Measurements from ENCODE around the gene CTSA.
A peak's percentile ranks its signal among the peaks of the same experiment; 100 is the strongest.

The CTSA gene

DNA sequence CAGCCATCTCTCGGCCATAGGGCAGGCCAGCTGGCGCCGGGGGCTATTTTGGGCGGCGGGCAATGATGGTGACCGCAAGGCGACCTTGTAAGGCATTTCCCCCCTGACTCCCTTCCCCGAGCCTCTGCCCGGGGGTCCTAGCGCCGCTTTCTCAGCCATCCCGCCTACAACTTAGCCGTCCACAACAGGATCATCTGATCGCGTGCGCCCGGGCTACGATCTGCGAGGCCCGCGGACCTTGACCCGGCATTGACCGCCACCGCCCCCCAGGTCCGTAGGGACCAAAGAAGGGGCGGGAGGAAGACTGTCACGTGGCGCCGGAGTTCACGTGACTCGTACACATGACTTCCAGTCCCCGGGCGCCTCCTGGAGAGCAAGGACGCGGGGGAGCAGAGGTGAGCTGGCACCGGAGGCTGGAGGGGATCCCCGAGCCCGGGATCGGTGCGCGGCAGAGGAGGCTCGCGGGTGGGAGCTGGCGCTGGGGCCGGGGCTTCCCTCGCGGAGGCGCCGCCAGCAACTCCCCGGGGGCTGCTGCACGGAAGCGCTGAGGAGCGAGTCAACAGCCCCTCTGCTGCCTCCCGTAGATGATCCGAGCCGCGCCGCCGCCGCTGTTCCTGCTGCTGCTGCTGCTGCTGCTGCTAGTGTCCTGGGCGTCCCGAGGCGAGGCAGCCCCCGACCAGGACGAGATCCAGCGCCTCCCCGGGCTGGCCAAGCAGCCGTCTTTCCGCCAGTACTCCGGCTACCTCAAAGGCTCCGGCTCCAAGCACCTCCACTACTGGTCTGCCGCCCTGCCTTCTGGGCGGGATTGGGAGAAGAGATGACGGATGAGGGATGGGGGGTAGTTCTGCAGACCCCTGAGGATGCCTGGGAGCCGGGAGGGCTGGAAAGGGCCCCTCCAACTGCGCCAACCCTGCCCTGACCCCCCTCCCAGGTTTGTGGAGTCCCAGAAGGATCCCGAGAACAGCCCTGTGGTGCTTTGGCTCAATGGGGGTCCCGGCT is at the start of gene CTSA, which contains the start of gene NEURL2:
Gene CTSA, plus strand, starts transcription at position 351 of the 999 bp plus-strand sequence. Its CDS starts 234 bp downstream, at position 585.
Gene NEURL2, minus strand, starts transcription at position 224 of the 999 bp plus-strand sequence. Its CDS starts 217 bp downstream, at position 7.
- TF ChIP-seq, protein P1, sequence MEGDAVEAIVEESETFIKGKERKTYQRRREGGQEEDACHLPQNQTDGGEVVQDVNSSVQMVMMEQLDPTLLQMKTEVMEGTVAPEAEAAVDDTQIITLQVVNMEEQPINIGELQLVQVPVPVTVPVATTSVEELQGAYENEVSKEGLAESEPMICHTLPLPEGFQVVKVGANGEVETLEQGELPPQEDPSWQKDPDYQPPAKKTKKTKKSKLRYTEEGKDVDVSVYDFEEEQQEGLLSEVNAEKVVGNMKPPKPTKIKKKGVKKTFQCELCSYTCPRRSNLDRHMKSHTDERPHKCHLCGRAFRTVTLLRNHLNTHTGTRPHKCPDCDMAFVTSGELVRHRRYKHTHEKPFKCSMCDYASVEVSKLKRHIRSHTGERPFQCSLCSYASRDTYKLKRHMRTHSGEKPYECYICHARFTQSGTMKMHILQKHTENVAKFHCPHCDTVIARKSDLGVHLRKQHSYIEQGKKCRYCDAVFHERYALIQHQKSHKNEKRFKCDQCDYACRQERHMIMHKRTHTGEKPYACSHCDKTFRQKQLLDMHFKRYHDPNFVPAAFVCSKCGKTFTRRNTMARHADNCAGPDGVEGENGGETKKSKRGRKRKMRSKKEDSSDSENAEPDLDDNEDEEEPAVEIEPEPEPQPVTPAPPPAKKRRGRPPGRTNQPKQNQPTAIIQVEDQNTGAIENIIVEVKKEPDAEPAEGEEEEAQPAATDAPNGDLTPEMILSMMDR (IDR thresholded peaks at IDR 0.05; ENCODE audit: insufficient read depth, missing control alignments) = peak; percentile 2
- DNase-seq (ENCODE audit: insufficient read length, low spot score) (peak; percentile 99), FAIRE-seq (no peak)

DNA sequence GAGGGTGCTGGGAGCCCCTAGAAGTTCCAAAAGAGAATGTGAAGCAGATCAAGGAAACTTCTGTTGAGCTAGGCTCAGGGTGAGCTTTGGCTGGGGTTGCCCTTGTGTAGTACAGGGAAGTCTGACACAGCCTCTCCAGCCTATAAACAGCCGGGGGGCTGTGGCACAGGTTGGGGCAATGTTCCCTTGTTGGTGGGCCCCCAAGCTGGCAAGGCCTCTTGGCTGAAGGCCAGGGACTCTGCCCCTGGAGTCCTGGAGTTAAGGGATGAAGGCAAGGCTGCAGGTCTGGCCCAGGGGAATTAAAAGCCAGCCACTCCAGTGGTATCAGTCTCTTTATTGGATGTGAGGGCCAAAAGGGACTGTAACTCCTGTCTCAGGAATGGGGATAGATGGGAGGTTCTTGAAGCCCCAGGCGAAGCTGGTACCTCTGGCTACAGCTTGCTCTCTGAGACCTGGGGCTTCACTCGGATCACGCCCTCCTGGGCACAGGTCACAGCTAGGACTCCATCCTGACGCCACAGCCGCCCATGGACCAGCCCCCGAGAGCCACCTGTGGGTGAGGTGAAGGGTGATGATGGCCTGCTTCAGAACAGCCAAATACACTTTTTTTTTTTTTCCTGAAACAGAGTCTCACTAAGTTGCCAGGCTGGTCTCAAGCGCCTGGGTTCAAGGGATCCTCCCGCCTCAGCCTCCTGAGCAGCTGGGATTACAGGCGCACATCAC is 49.6 kb upstream of the CTSA start:
- no peak for FAIRE-seq
- DNase-seq (ENCODE audit: insufficient read length, low spot score) = no peak
- TF ChIP-seq, protein P1 (IDR thresholded peaks at IDR 0.05; ENCODE audit: insufficient read depth, missing control alignments) = no peak

DNA sequence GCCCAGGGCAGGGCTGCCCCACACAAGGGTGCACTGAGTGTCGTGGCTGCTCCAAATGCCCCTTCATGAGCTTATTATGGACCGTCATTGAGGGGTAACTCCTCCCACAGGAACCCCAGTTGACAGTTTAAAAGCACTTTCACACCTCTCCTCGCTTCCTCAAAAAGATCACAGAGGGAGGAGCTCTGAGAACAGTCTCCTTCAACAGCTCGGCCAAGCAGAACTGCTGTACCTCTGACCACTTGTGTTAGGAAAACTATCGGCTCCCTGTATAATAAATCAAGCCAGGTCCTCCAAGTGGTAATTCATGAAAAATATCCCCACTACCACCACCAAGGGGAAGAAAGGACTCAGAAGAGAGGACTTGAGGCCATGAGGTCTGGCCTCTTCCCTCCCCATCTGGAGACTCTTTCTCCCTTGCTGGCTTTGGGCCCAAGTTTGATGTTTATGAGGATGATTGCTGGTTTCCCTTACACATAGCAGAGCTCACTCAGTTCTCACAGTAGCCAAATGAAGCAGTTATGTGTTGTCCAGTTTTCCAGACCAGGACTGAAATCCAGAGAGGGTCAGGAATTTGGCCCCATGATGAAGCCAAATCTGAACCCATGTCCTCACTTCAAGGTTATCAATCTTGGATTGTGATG is 48.8 kb upstream of the CTSA start:
- no peak for DNase-seq (ENCODE audit: insufficient read length, low spot score)
- FAIRE-seq = no peak
- TF ChIP-seq, protein P1 (IDR thresholded peaks at IDR 0.05; ENCODE audit: insufficient read depth, missing control alignments) = no peak

DNA sequence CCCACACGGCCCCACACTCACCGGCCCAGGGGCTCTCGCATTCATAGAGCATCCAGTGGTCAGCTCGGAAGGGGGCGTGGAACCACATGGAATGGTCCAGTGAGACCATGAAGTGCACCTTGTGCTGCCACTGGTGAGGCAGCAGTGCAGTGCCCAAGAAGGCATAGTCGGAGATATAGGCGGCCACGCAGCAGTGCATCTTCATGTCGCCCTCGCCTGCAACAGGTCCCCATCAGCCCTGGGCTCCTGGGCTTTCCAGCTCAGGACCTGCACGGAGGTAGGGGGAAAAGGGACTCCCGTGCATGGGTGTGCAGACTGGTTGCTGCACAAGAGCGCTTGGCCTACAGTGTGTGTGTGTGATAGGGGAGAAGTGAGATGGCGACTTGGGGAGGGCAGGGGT is 47.6 kb upstream of the CTSA start:
- TF ChIP-seq, protein P1 (IDR thresholded peaks at IDR 0.05; ENCODE audit: insufficient read depth, missing control alignments) = no peak
- FAIRE-seq (no peak), DNase-seq (ENCODE audit: insufficient read length, low spot score) (no peak)

DNA sequence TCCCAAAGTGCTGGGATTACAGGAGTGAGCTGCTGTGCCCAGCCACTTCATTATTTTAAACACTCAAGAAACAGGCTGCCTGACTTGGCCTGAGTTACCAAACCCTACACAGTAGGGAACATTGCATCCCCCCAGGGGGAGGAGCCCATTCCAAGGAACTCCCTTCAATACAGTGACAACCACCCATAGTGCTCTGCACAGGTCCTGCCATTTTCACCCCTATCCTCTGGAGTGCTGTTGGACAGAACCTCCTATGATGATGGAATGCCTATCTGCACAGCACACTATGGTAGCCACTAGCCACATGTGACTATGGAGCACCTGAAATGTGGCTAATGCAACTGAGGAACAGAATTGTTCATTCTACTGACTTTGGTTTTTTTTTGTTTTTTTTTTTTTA is 45.7 kb upstream of the CTSA start:
- DNase-seq (ENCODE audit: insufficient read length, low spot score) (no peak), FAIRE-seq (no peak)
- TF ChIP-seq, protein P1 (IDR thresholded peaks at IDR 0.05; ENCODE audit: insufficient read depth, missing control alignments) = no peak

DNA sequence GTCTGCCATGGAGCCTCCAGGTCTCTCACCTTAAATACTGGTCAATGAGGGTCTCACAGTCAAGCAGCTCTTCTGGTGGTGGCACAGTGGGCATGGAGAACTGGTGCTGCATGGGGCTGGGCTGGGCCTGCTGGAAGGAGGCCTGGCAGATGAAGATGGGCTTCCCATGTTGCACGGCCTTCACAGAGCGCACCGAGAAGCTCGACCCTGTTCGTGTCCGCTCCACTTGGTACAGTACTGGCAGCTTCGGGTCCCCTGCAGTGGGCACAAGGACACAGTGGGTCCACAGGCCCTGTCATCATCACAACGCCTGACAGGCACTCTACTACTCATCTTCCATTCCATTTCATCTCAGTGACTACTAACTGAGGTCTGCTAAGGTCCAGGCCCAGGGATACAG is 42.7 kb upstream of the CTSA start:
- TF ChIP-seq, protein P1 (IDR thresholded peaks at IDR 0.05; ENCODE audit: insufficient read depth, missing control alignments) = no peak
- DNase-seq (ENCODE audit: insufficient read length, low spot score) = no peak
- FAIRE-seq = no peak
